ENCODE data around the gene CHIT1. TPM values are rescaled to one million over a fixed set of nuclear protein-coding genes. Genes with fewer than 3 reads are reported as not detected.

Gene CHIT1
- total and polyA plus RNA-seq, 9 of the 15 experiments (the other 6 are each of a cell fraction or from before 2014, with no cell fraction given) = not detected

GRCh38 chr1:203273206-203273868 lies 43.9 kb upstream of the CHIT1 start (continued):
- TF ChIP-seq HDAC6 (IDR thresholded peaks at IDR 0.05; ENCODE audit: low read depth, low read length) (no peak), CBX2 (IDR thresholded peaks at IDR 0.05; ENCODE audit: insufficient read depth, low read length, poor library complexity, severe bottlenecking) (no peak), HES1 (IDR thresholded peaks at IDR 0.05; ENCODE audit: low read depth) (no peak), MXI1 (IDR thresholded peaks at IDR 0.05; ENCODE audit: low read depth, low read length) (no peak), SMARCB1 (IDR thresholded peaks at IDR 0.05; ENCODE audit: insufficient read length, low read depth) (no peak), ZNF398 (CRISPR knock-in tag; IDR thresholded peaks at IDR 0.05) (no peak), OTX1 (CRISPR knock-in tag; IDR thresholded peaks at IDR 0.05) (no peak), CCNT2 (IDR thresholded peaks at IDR 0.05; ENCODE audit: borderline replicate concordance, extremely low read depth, insufficient read length, low read depth, low read length) (no peak), ZNF764 (CRISPR knock-in tag; IDR thresholded peaks at IDR 0.05; ENCODE audit: low read depth) (no peak), RFX5 (IDR thresholded peaks at IDR 0.05; ENCODE audit: low read depth, low read length) (no peak), ZNF583 (CRISPR knock-in tag; IDR thresholded peaks at IDR 0.05) (no peak), MTA3 (IDR thresholded peaks at IDR 0.05; ENCODE audit: borderline replicate concordance) (peak; percentile 64; the same call in 1 of the 2 replicates), KDM2B (CRISPR knock-in tag; IDR thresholded peaks at IDR 0.05) (no peak), ESRRA (IDR thresholded peaks at IDR 0.05; ENCODE audit: borderline replicate concordance, low read depth) (peak; percentile 87; the same call in 1 of the 2 replicates), GABPB2 (CRISPR knock-in tag; conservative IDR thresholded peaks at IDR 0.05) (no peak), FOS (IDR thresholded peaks at IDR 0.05; ENCODE audit: extremely low read depth, insufficient read length) (no peak), SREBF2 (CRISPR knock-in tag; IDR thresholded peaks at IDR 0.05) (no peak), NBN (IDR thresholded peaks at IDR 0.05; ENCODE audit: low read depth) (peak; percentile 95), EP300 (IDR thresholded peaks at IDR 0.05; ENCODE audit: low read length) (peak; percentile 14; the same call in 1 of the 2 replicates), ATF6 (CRISPR knock-in tag; IDR thresholded peaks at IDR 0.05) (no peak), VEZF1 (CRISPR knock-in tag; IDR thresholded peaks at IDR 0.05) (peak; percentile 52; the same call in 1 of the 2 replicates), TAL1 (IDR thresholded peaks at IDR 0.05) (no peak), HLTF (IDR thresholded peaks at IDR 0.05) (peak; percentile 61; the same call in 1 of the 2 replicates), NFIX (CRISPR knock-in tag; IDR thresholded peaks at IDR 0.05; ENCODE audit: low read depth) (no peak), ARID2 (IDR thresholded peaks at IDR 0.05) (peak; percentile 100)
